Keratinocyte (primary cell): ENCODE measurements around the gene EPG5. TPM values are rescaled to one million over a fixed set of nuclear protein-coding genes. Genes with fewer than 3 reads are reported as not detected.
A peak's percentile ranks its signal among the peaks of the same experiment; 100 is the strongest.

Experiments used
- DNase-seq: peaks from one replicate; pipeline ENCODE4 v3.0.0-alpha.2; 2011; ENCODE audit warnings: low read depth, missing footprints, low spot score
- FAIRE-seq: peaks from 2 replicates; lab custom pipeline; 2011; peaks lifted over from hg19 to GRCh38; lab: Jason Lieb, UNC
- H2AFZ ChIP-seq: 2 replicates; pipeline ENCODE4 v1.6.0; 2012; ENCODE audit warnings: low read length, control low read depth, inconsistent platforms; ENCODE audit not compliant: control insufficient read depth
- H3K27ac ChIP-seq: 2 replicates; pipeline ENCODE4 v1.5.1; 2011; ENCODE audit warnings: low read length; ENCODE audit not compliant: control insufficient read depth, insufficient read depth
- H3K27me3 ChIP-seq: 3 replicates; pipeline ENCODE4 v1.6.0; 2011; ENCODE audit warnings: low read length; ENCODE audit not compliant: control insufficient read depth, insufficient read depth; ENCODE audit errors: extremely low read depth
- H3K36me3 ChIP-seq, 2 experiments: 2 replicates in 1 of 2; 3 replicates in 1 of 2; pipeline ENCODE4 v1.5.1; 2011; ENCODE audit warnings: low read length in 2 of 2, mild to moderate bottlenecking in 1 of 2; ENCODE audit not compliant: control insufficient read depth in 2 of 2, insufficient read depth in 2 of 2; ENCODE audit errors: extremely low read depth in 1 of 2
- H3K4me1 ChIP-seq: 3 replicates; pipeline ENCODE4 v1.5.1; 2011; ENCODE audit warnings: low read length; ENCODE audit not compliant: control insufficient read depth, insufficient read depth; ENCODE audit errors: extremely low read depth
- H3K4me2 ChIP-seq: 3 replicates; pipeline ENCODE4 v1.6.0; 2011; ENCODE audit warnings: low read depth, low read length; ENCODE audit not compliant: control insufficient read depth, insufficient read depth; ENCODE audit errors: extremely low read depth
- H3K4me3 ChIP-seq, 3 experiments: fragments of 200-600 bp in 1 of 3; sonication (generic) in 1 of 3; 2 replicates in 2 of 3; 3 replicates in 1 of 3; pipeline ENCODE4 v1.5.1; 2011 to 2016; ENCODE audit warnings: low read length in 3 of 3, mild to moderate bottlenecking in 3 of 3, control low read depth in 2 of 3, inconsistent platforms in 1 of 3, low read depth in 1 of 3, mixed read lengths in 1 of 3, mixed run types in 1 of 3, moderate library complexity in 1 of 3; ENCODE audit not compliant: control insufficient read depth in 2 of 3, insufficient read depth in 2 of 3; ENCODE audit errors: extremely low read depth in 1 of 3
- H3K79me2 ChIP-seq: 2 replicates; pipeline ENCODE4 v1.6.0; 2012; ENCODE audit warnings: low read length; ENCODE audit not compliant: control insufficient read depth, insufficient read depth
- H3K9ac ChIP-seq: 3 replicates; pipeline ENCODE4 v1.6.0; 2011; ENCODE audit warnings: low read length; ENCODE audit not compliant: control insufficient read depth, insufficient read depth; ENCODE audit errors: extremely low read depth
- H3K9me1 ChIP-seq: 3 replicates; pipeline ENCODE4 v1.6.0; 2011; ENCODE audit warnings: low read length; ENCODE audit not compliant: control insufficient read depth, insufficient read depth; ENCODE audit errors: extremely low read depth
- H3K9me3 ChIP-seq: 2 replicates; pipeline ENCODE4 v1.5.1; 2012; ENCODE audit warnings: low read depth, low read length; ENCODE audit not compliant: control insufficient read depth
- H4K20me1 ChIP-seq: 3 replicates; pipeline ENCODE4 v1.6.0; 2011; ENCODE audit warnings: low read length; ENCODE audit not compliant: control insufficient read depth, insufficient read depth; ENCODE audit errors: extremely low read depth
- CTCF ChIP-seq, 3 experiments: IDR thresholded peaks in 1 of 3; conservative IDR thresholded peaks in 1 of 3; optimal IDR thresholded peaks in 1 of 3; 2 replicates in 2 of 3; 3 replicates in 1 of 3; pipeline versions ENCODE3 to v1.5.1; 2011; ENCODE audit warnings: low read length in 3 of 3, mild to moderate bottlenecking in 3 of 3, moderate library complexity in 2 of 3, control low read depth in 1 of 3, inconsistent platforms in 1 of 3; ENCODE audit not compliant: insufficient read depth in 2 of 3; ENCODE audit errors: extremely low read depth in 1 of 3
- EZH2 ChIP-seq: IDR thresholded peaks from one replicate; pipeline ENCODE4 v1.6.1; 2012; ENCODE audit warnings: inconsistent platforms, mild to moderate bottlenecking, low read length, moderate library complexity
- dilution Hi-C: fragments of 300-500 bp; cut with MboI; formaldehyde crosslinking; loops from one replicate; pipeline ENCODE4 v1.7.0; 2020; ENCODE audit warnings: low sequenced_read_pairs; ENCODE audit not compliant: extremely low pct_ligation_motif_present
- polyA plus RNA-seq, 5 experiments: library from polyadenylated mRNA; depleted of rRNA in 3 of 5; stranded (reverse) in 3 of 5; stranded (forward) in 1 of 5; unstranded in 1 of 5; fragments of >200 nt; gene quantifications; 1 replicate in 1 of 5; 2 replicates in 3 of 5; 3 replicates in 1 of 5; pipeline versions ENCODE4 v1.2.1 to v1.2.3, GENCODE V29; 2011 to 2012; ENCODE audit warnings: missing spikeins in 2 of 5, low read depth in 1 of 5, low replicate concordance in 1 of 5
- small RNA-seq, 3 experiments: library from RNA; depleted of rRNA; stranded (forward); fragments of <200 nt; gene quantifications; one replicate each; pipeline ENCODE3, GENCODE V24; 2012; ENCODE audit warnings: low read depth in 3 of 3, low replicate concordance in 1 of 3; ENCODE audit not compliant: insufficient read length in 3 of 3

Gene EPG5
- polyA plus RNA-seq, 1 donor (not counting 4 experiments of a cell fraction or from before 2014, with no cell fraction given) = 17.8 TPM

GRCh38 chr18:45802814-45803492 is 164.2 kb downstream of the EPG5 start:
- H3K27ac ChIP-seq = peak overlapping the region; percentile 97
- peaks cover 6% of the 10 kb centered on the region for H3K9me3 ChIP-seq
- FAIRE-seq (peak; percentile 96), DNase-seq (peak; percentile 91)
- no peaks in the 10 kb centered on the region for H3K36me3 ChIP-seq
- H3K9me1 ChIP-seq = no peaks in the 10 kb centered on the region
- H4K20me1 ChIP-seq = no peaks in the 10 kb centered on the region
- no peaks in the 10 kb centered on the region for H3K27me3 ChIP-seq
- dilution Hi-C loops = no loop called here
- H3K4me3 ChIP-seq = no peak overlapping the region
- H3K9ac ChIP-seq = peak overlapping the region; percentile 63
- H2AFZ ChIP-seq = no peak overlapping the region
- H3K4me1 ChIP-seq = peaks cover 52% of the 10 kb centered on the region
- TF ChIP-seq EZH2 (no peak), CTCF (optimal IDR thresholded peaks at IDR 0.05 in 1 of 3, IDR thresholded peaks at IDR 0.05 in 1 of 3, conservative IDR thresholded peaks at IDR 0.05 in 1 of 3; ENCODE audit: extremely low read depth in 1 of 3, insufficient read depth in 2 of 3, low read length in 3 of 3) (no peak)
- no peaks in the 10 kb centered on the region for H3K79me2 ChIP-seq
- peak overlapping the region; percentile 59 for H3K4me2 ChIP-seq

GRCh38 chr18:45801416-45802004 is 165.6 kb downstream of the EPG5 start:
- Histone ChIP-seq H3K4me1 (peaks cover 43% of the 10 kb centered on the region), H3K27me3 (no peaks in the 10 kb centered on the region), H3K9ac (no peak overlapping the region)

More at GRCh38 chr18:45801416-45802004, 165.6 kb downstream of the EPG5 start:
- dilution Hi-C loops = no loop called here
- H3K36me3 ChIP-seq = no peaks in the 10 kb centered on the region
- peak overlapping the region; percentile 13 for H2AFZ ChIP-seq
- peak overlapping the region; percentile 97 for H3K27ac ChIP-seq
- no peaks in the 10 kb centered on the region for H3K79me2 ChIP-seq
- H3K9me1 ChIP-seq = no peaks in the 10 kb centered on the region
- H3K4me3 ChIP-seq = no peak overlapping the region
- H3K4me2 ChIP-seq = peak overlapping the region; percentile 54
- peak; percentile 76 for DNase-seq
- TF ChIP-seq EZH2 (no peak), CTCF (optimal IDR thresholded peaks at IDR 0.05 in 1 of 3, IDR thresholded peaks at IDR 0.05 in 1 of 3, conservative IDR thresholded peaks at IDR 0.05 in 1 of 3; ENCODE audit: extremely low read depth in 1 of 3, insufficient read depth in 2 of 3, low read length in 3 of 3) (no peak)
- peak; percentile 96 for FAIRE-seq
- peaks cover 6% of the 10 kb centered on the region for H3K9me3 ChIP-seq
- H4K20me1 ChIP-seq = no peaks in the 10 kb centered on the region

Small RNA genes lying within 50 kb of the gene (small RNA-seq; reads per million reads assigned to genes)
- 0 reads per million in 3 experiments for gene RN7SKP26

Other genes starting within 250 kb of the EPG5 start
- gene SLC14A1, start 243.1 kb downstream of the EPG5 start, polyA plus RNA-seq = 0.06 to 0.23 TPM in 2 of 3 replicates, not detected in the other
- gene SIGLEC15, start 141.7 kb downstream of the EPG5 start, polyA plus RNA-seq = 0.10 TPM in 1 of 3 replicates, not detected in the others
- gene PSTPIP2, start 104.9 kb upstream of the EPG5 start, polyA plus RNA-seq = 15.4 to 30.8 TPM (median 27.3 TPM) in 3 replicates
- 436 to 621 TPM (median 512 TPM) in 3 replicates for gene ATP5F1A, start 131.0 kb upstream of the EPG5 start, polyA plus RNA-seq
- 15.6 to 39.7 TPM (median 39.5 TPM) in 3 replicates for gene HAUS1, start 137.1 kb upstream of the EPG5 start, polyA plus RNA-seq